ENCODE measurements around the gene CHST9. TPM values are rescaled to one million over a fixed set of nuclear protein-coding genes. Genes with fewer than 3 reads are reported as not detected.
"Not testable (repeated sequence)": the region's sequence is repeated elsewhere in the genome, so short reads cannot be mapped to it uniquely, and the experiment has no call there.

The CHST9 gene
- polyA plus RNA-seq, 1 donor from 2014 or later, result not detected

GRCh38 chr18:26976206-26976605 is 208.9 kb downstream of the CHST9 start:
- Mint-ChIP-seq H3K27ac (no peak overlapping the region), H3K4me3 (no peak overlapping the region), H3K4me1 (peaks cover 13 to 17% (median 16%) of the 10 kb centered on the region in 3 donors), H3K27me3 (no peaks in the 10 kb centered on the region), H3K9me3 (peaks cover 0 to 1% (median 0%) of the 10 kb centered on the region in 3 donors), H3K36me3 (no peaks in the 10 kb centered on the region)

DNA sequence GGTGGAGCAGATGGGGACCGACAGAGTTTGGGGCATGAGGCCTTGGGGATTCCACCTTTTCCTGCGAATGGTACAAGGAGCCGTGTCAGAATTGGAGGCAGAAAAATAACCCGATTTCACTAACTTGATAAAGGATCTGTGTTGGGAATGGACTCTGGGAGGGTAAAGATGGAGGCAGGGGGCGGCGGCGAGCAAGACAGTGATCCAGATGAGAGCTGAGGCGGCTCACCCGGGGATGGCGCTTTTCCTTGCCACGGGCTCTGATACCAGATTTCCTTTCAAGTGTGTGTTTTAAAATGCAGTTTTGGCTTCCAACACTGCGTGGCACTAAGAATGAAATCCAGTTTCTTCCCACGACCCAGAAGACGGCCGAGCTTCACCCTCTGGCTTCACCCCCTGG is 212.6 kb downstream of the CHST9 start:
- H3K4me3 Mint-ChIP-seq, H3K27ac Mint-ChIP-seq, H3K36me3 Mint-ChIP-seq, H3K9me3 Mint-ChIP-seq, H3K27me3 Mint-ChIP-seq, H3K4me1 Mint-ChIP-seq: not testable (repeated sequence)

GRCh38 chr18:26971409-26971808 is 213.7 kb downstream of the CHST9 start:
- no peaks in the 10 kb centered on the region for H3K27me3 Mint-ChIP-seq

GRCh38 chr18:26970637-26971036 is 214.5 kb downstream of the CHST9 start:
- H3K36me3 Mint-ChIP-seq, result no peaks in the 10 kb centered on the region
- no peak overlapping the region for H3K4me3 Mint-ChIP-seq
- H3K9me3 Mint-ChIP-seq, result peaks cover 0 to 2% (median 1%) of the 10 kb centered on the region in 3 donors
- H3K4me1 Mint-ChIP-seq, result no peaks in the 10 kb centered on the region
- H3K27ac Mint-ChIP-seq, result no peak overlapping the region
- no peaks in the 10 kb centered on the region for H3K27me3 Mint-ChIP-seq

More at GRCh38 chr18:26971409-26971808, 213.7 kb downstream of the CHST9 start:
- Mint-ChIP-seq H3K9me3 (peaks cover 0 to 2% (median 1%) of the 10 kb centered on the region in 3 donors), H3K36me3 (no peaks in the 10 kb centered on the region), H3K27ac (peak overlapping the region in 1 of 3 donors; percentile 4), H3K4me3 (no peak overlapping the region), H3K4me1 (peaks cover 0 to under 1% (median 0%) of the 10 kb centered on the region in 3 donors)

DNA sequence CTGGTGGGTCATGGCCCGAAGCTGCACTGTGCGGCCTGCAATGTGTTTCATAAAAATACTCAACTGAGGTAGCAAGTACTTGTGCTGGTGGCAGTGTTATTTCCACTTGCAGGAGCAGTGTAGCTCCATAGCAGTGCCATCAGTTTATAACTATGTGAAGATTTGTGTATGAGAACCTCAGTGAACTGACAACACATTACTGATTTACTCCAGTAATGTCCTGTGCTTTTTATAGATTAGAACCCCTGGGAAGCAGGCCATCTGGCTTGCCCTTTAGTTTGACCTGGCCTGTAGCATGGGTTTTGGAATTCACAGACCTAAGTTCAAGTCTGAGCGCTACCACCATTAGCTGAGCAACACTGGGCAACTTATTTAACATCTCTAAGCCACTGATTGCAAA is 219.9 kb downstream of the CHST9 start:
- Mint-ChIP-seq H3K4me1 (no peaks in the 10 kb centered on the region), H3K4me3 (no peak overlapping the region), H3K9me3 (no peaks in the 10 kb centered on the region), H3K27ac (no peak overlapping the region), H3K36me3 (no peaks in the 10 kb centered on the region), H3K27me3 (no peaks in the 10 kb centered on the region)

- H3K4me1 Mint-ChIP-seq, result no peaks in the 10 kb centered on the region
- H3K4me3 Mint-ChIP-seq, result no peak overlapping the region
- H3K36me3 Mint-ChIP-seq, result no peaks in the 10 kb centered on the region
- H3K27me3 Mint-ChIP-seq, result no peaks in the 10 kb centered on the region
- no peaks in the 10 kb centered on the region for H3K9me3 Mint-ChIP-seq
- H3K27ac Mint-ChIP-seq, result no peak overlapping the region
These were observed 221.8 kb downstream of the CHST9 start for GRCh38 chr18:26963292-26963691.

GRCh38 chr18:26961839-26962238 is 223.3 kb downstream of the CHST9 start:
- no peaks in the 10 kb centered on the region for H3K36me3 Mint-ChIP-seq
- H3K4me1 Mint-ChIP-seq, result no peaks in the 10 kb centered on the region
- peak overlapping the region in 1 of 3 donors; percentile 33 for H3K27ac Mint-ChIP-seq
- H3K27me3 Mint-ChIP-seq, result no peaks in the 10 kb centered on the region
- no peak overlapping the region for H3K4me3 Mint-ChIP-seq
- no peaks in the 10 kb centered on the region for H3K9me3 Mint-ChIP-seq

DNA sequence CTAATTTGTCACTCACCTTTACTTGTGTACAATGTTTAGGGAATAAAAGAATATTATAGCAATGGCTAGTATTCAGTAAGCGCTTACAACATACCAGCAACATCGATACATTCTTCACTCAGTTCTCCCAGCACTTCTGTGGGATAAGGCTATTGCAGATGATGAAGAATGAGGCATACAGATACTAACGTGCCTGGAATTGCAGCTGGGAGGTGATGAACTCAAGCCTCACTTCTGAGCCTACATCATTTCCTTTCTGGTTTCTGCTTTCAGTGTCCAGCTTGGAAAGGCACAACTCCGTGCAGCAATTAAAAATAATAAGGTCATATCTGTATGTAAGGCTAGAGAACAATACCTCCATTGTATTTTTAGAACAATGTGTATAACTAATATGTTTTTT is 224.2 kb downstream of the CHST9 start:
- Mint-ChIP-seq H3K27me3 (no peaks in the 10 kb centered on the region), H3K27ac (no peak overlapping the region)

GRCh38 chr18:26956863-26957262 is 228.2 kb downstream of the CHST9 start:
- Mint-ChIP-seq H3K4me3 (no peak overlapping the region), H3K27me3 (no peaks in the 10 kb centered on the region), H3K36me3 (no peaks in the 10 kb centered on the region), H3K4me1 (no peaks in the 10 kb centered on the region), H3K9me3 (no peaks in the 10 kb centered on the region), H3K27ac (no peak overlapping the region)

More for the DNA sequence above, 224.2 kb downstream of the CHST9 start:
- Mint-ChIP-seq H3K36me3 (no peaks in the 10 kb centered on the region), H3K9me3 (no peaks in the 10 kb centered on the region), H3K4me3 (no peak overlapping the region), H3K4me1 (no peaks in the 10 kb centered on the region)

DNA sequence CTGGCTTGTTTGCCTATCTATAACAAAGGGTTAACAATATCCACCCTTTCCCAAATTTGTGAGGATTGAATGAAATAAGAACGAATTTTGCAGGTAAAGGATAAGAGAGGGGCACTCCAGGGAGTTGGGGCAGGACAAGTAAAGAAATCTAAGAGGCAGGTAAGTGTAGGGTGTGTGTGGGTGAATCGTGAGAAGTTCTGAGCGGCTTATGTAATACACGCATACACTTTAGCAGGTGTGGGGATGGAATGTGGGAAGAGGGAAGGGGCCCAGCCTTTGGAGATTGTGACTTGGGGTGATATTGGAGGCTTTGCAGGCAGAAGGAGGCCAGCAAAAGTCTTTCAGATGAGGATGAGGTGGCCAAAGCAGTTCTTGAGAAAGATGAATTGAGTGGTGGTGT is 236.4 kb downstream of the CHST9 start:
- Mint-ChIP-seq H3K4me1 (peaks cover 0 to 2% (median 0%) of the 10 kb centered on the region in 3 donors), H3K27me3 (peaks cover 3% of the 10 kb centered on the region), H3K36me3 (peaks cover 2% of the 10 kb centered on the region), H3K4me3 (no peak overlapping the region), H3K9me3 (peaks cover 0 to under 1% (median 0%) of the 10 kb centered on the region in 3 donors), H3K27ac (no peak overlapping the region)

- Mint-ChIP-seq H3K4me3 (no peak overlapping the region), H3K9me3 (peaks cover 0 to 7% (median 0%) of the 10 kb centered on the region in 3 donors), H3K4me1 (peaks cover 0 to 2% (median 0%) of the 10 kb centered on the region in 3 donors), H3K27ac (no peak overlapping the region), H3K36me3 (peaks cover 2% of the 10 kb centered on the region), H3K27me3 (peaks cover 2% of the 10 kb centered on the region)
These were observed 241.2 kb downstream of the CHST9 start for GRCh38 chr18:26943906-26944305.

GRCh38 chr18:26941584-26941983 is 243.5 kb downstream of the CHST9 start:
- no peak overlapping the region for H3K4me3 Mint-ChIP-seq
- peaks cover 0 to 7% (median 0%) of the 10 kb centered on the region in 3 donors for H3K9me3 Mint-ChIP-seq
- H3K36me3 Mint-ChIP-seq, result no peaks in the 10 kb centered on the region
- H3K27ac Mint-ChIP-seq, result no peak overlapping the region
- H3K27me3 Mint-ChIP-seq, result peaks cover 2% of the 10 kb centered on the region
- H3K4me1 Mint-ChIP-seq, result no peaks in the 10 kb centered on the region

DNA sequence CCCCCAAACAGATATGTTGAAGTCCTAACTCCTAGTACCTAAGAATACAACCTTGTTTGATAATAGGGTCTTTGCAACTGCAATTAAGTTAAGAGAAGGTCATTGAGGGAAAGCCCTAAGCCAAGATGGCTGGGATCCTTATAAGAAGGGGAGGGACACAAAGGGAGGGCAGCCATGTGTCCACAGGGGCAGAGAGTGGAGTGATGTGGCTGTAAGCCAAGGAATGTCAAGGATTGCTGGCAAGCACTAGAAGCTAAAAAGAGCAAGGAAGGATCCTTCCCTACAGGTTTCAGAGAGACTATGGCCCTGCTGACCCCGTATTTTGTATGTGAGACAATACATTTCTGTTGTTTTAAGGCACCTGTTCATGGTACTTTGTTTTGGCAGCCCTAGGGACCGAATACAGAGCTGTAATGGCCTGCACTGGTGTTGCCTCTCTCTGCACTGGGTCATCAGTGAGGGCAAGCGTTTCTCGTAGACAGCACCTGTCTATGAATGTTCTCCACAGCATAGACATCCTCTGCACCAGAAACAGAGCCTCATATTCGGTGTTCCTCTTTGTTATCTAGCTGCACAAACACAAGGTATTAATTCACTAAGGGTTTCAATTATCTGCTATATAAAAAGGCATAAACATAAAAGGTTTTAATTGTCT is 244.2 kb downstream of the CHST9 start:
- H3K4me3 Mint-ChIP-seq, result no peak overlapping the region
- no peak overlapping the region for H3K27ac Mint-ChIP-seq
- H3K9me3 Mint-ChIP-seq, result peaks cover 0 to 7% (median 0%) of the 10 kb centered on the region in 3 donors
- no peaks in the 10 kb centered on the region for H3K4me1 Mint-ChIP-seq
- H3K27me3 Mint-ChIP-seq, result no peaks in the 10 kb centered on the region
- no peaks in the 10 kb centered on the region for H3K36me3 Mint-ChIP-seq

GRCh38 chr18:26931659-26932058 is 253.4 kb downstream of the CHST9 start:
- H3K4me3 Mint-ChIP-seq, result no peak overlapping the region
- H3K27ac Mint-ChIP-seq, result no peak overlapping the region
- no peaks in the 10 kb centered on the region for H3K36me3 Mint-ChIP-seq
- H3K9me3 Mint-ChIP-seq, result peaks cover 0 to 2% (median 0%) of the 10 kb centered on the region in 3 donors
- H3K4me1 Mint-ChIP-seq, result no peaks in the 10 kb centered on the region
- no peaks in the 10 kb centered on the region for H3K27me3 Mint-ChIP-seq

DNA sequence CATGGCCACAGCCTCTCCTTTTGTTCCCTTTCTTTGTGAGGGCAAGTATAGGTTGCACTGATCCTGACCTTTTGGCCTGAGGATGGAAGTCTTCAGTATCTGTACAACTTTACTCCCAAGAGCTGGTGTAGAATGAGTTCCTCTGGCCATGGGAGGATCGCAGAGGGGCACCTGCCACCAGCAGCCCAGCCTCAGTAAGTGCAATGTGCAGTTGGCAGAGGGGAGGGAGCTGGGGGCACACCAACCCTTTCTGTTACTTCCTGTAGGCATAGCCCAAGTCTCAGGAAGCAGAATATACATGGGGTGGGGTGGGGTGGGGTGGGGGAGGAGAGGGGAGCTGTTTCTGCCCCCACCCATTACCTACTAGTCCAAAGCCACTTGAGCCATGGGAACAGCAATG is 254.5 kb downstream of the CHST9 start:
- Mint-ChIP-seq H3K4me3 (no peak overlapping the region), H3K27me3 (no peaks in the 10 kb centered on the region), H3K27ac (no peak overlapping the region), H3K4me1 (no peaks in the 10 kb centered on the region), H3K36me3 (no peaks in the 10 kb centered on the region), H3K9me3 (peaks cover 0 to 2% (median 0%) of the 10 kb centered on the region in 3 donors)

GRCh38 chr18:26928670-26929313 is 256.3 kb downstream of the CHST9 start:
- H3K27ac Mint-ChIP-seq, result no peak overlapping the region
- no peak overlapping the region for H3K4me3 Mint-ChIP-seq
- H3K9me3 Mint-ChIP-seq, result peaks cover 0 to 2% (median 0%) of the 10 kb centered on the region in 3 donors
- H3K4me1 Mint-ChIP-seq, result no peaks in the 10 kb centered on the region
- no peaks in the 10 kb centered on the region for H3K27me3 Mint-ChIP-seq
- H3K36me3 Mint-ChIP-seq, result no peaks in the 10 kb centered on the region

Measured in IgD-negative memory B cell (primary cell).